GM12878 (cell line): ENCODE results near the gene TTLL11. TPM values are rescaled to one million over a fixed set of nuclear protein-coding genes. Genes with fewer than 3 reads are reported as not detected.

Source experiments
- ATAC-seq: fragments of 200-7000 bp; cut with Tn5 transposase; 3 replicates; pipeline ENCODE4 v1.9.1; 2020; ENCODE audit warnings: mild to moderate bottlenecking, moderate library complexity
- BruUV-seq: library from RNA; stranded (reverse); fragments of 400-500 nt; replicated peaks from 2 replicates; lab custom pipeline; 2021; lab: Mats Ljungman, UMichigan
- CTCF ChIA-PET: fragments of 300-600 bp; sonication (Branson Sonifier 250); formaldehyde crosslinking; extraction: SDS; loops from one replicate; lab custom pipeline; 2021; ENCODE audit warnings: inconsistent platforms; lab: Yijun Ruan, JAX
- POLR2A ChIA-PET: fragments of 350-600 bp; formaldehyde crosslinking; extraction: SDS; loops from one replicate; lab custom pipeline; 2021; ENCODE audit warnings: inconsistent platforms; lab: Charles Lee
- RAD21 ChIA-PET: fragments of 300-600 bp; sonication (Branson Sonifier 250); formaldehyde crosslinking; loops from one replicate; lab custom pipeline; 2023; ENCODE audit warnings: antibody characterized with exemption; ENCODE audit not compliant: unreplicated experiment; lab: Charles Lee
- SMC1A ChIA-PET: fragments of 300-600 bp; sonication (Branson Sonifier 250); formaldehyde crosslinking; loops from one replicate; lab custom pipeline; 2023; ENCODE audit not compliant: unreplicated experiment, uncharacterized antibody; lab: Charles Lee
- DNase-seq: peaks from one replicate; pipeline ENCODE4 v3.0.0-alpha.2; 2011; ENCODE audit warnings: low read depth, low spot score
- FAIRE-seq: peaks from 3 replicates; lab custom pipeline; 2011; peaks lifted over from hg19 to GRCh38; lab: Jason Lieb, UNC
- H2AFZ ChIP-seq: 2 replicates; pipeline ENCODE4 v1.6.0; 2011; ENCODE audit warnings: low read depth, low read length, control low read depth; ENCODE audit not compliant: control insufficient read depth
- H3K27ac ChIP-seq: 2 replicates; pipeline ENCODE4 v1.5.1; 2011; ENCODE audit warnings: control low read depth; ENCODE audit not compliant: control insufficient read depth, insufficient read depth
- H3K27me3 ChIP-seq, 2 experiments: replicated peaks in 1 of 2; 2 replicates each; pipeline versions ENCODE4 v1.6.0 to v1.6.1; 2011; ENCODE audit warnings: low read length in 1 of 2; ENCODE audit not compliant: control insufficient read depth in 2 of 2, insufficient read depth in 2 of 2
- H3K36me3 ChIP-seq, 2 experiments: 2 replicates each; pipeline ENCODE4 v1.5.1; 2011; ENCODE audit warnings: low read length in 1 of 2; ENCODE audit not compliant: control insufficient read depth in 2 of 2, insufficient read depth in 2 of 2
- H3K4me1 ChIP-seq: 2 replicates; pipeline ENCODE4 v1.6.1; 2011; ENCODE audit warnings: mild to moderate bottlenecking, low read length, moderate library complexity, mixed read lengths; ENCODE audit not compliant: control insufficient read depth, insufficient read depth
- H3K4me2 ChIP-seq: 2 replicates; pipeline ENCODE4 v1.6.0; 2011; ENCODE audit warnings: control low read depth; ENCODE audit not compliant: control insufficient read depth, insufficient read depth
- H3K4me3 ChIP-seq: fragments of 200-600 bp; sonication (generic); 2 replicates; pipeline ENCODE4 v1.5.1; 2016
- H3K79me2 ChIP-seq: 2 replicates; pipeline ENCODE4 v1.6.0; 2011; ENCODE audit warnings: low read length; ENCODE audit not compliant: control insufficient read depth, insufficient read depth
- H3K9ac ChIP-seq: 2 replicates; pipeline ENCODE4 v1.8.0; 2011; ENCODE audit warnings: low read length, control low read depth, mixed read lengths; ENCODE audit not compliant: control insufficient read depth, insufficient read depth
- H3K9me3 ChIP-seq: replicated peaks from 3 replicates; pipeline ENCODE4 v1.5.1; 2011; ENCODE audit warnings: mild to moderate bottlenecking, low read length; ENCODE audit not compliant: control insufficient read depth, insufficient read depth
- H4K20me1 ChIP-seq: 2 replicates; pipeline ENCODE4 v1.6.0; 2011; ENCODE audit not compliant: control insufficient read depth, insufficient read depth
- BCL3 ChIP-seq: IDR thresholded peaks from 2 replicates; pipeline ENCODE4 v1.6.1; 2011; ENCODE audit warnings: borderline replicate concordance, low read depth, mild to moderate bottlenecking, moderate library complexity, low read length; ENCODE audit not compliant: insufficient read depth, poor library complexity, severe bottlenecking
- FOXK2 ChIP-seq: fragments of 450-650 bp; IDR thresholded peaks from 2 replicates; pipeline ENCODE4 v1.6.1; 2017; ENCODE audit warnings: mild to moderate bottlenecking, moderate library complexity
- KAT2A ChIP-seq: conservative IDR thresholded peaks from 2 replicates; pipeline ENCODE4 v1.6.1; 2011; ENCODE audit warnings: low read depth, low read length; ENCODE audit not compliant: control insufficient read depth
- RFX5 ChIP-seq: IDR thresholded peaks from 2 replicates; pipeline ENCODE4 v1.6.1; 2011; ENCODE audit warnings: low read depth, low read length, improper control_type of control experiment
- WGBS: methylation state at CpG from one replicate; pipeline ENCODE4 v1.1.6; 2016; ENCODE audit warnings: low lambda C conversion rate; ENCODE audit not compliant: insufficient replicate concordance, insufficient coverage; ENCODE audit errors: missing lambda C conversion rate; 5-methylcytosine and 5-hydroxymethylcytosine counted together
- in situ Hi-C: fragments of 300-500 bp; cut with MboI; formaldehyde crosslinking; loops from 9 replicates; pipeline ENCODE4 v1.14.3; 2018; ENCODE audit warnings: mixed read lengths
- intact Hi-C: fragments of 100-400 bp; cut with micrococcal nuclease; formaldehyde crosslinking; loops from one replicate; pipeline ENCODE4 v1.14.2; 2022; ENCODE audit not compliant: unreplicated experiment
- polyA plus RNA-seq, 11 experiments: library from polyadenylated mRNA; depleted of rRNA in 4 of 11; unstranded in 6 of 11; stranded (reverse) in 5 of 11; fragments of >200 nt; fragmentation: Nextera tagmentation in 4 of 11; fragmentation: Illumina TruSeq in 1 of 11; extraction: Ambion mirVana in 4 of 11; extraction: Trizol in 1 of 11; gene quantifications; 1 replicate in 1 of 11; 2 replicates in 10 of 11; pipeline versions ENCODE4 v1.2.1 to v1.2.3, GENCODE V29; 2011 to 2016; ENCODE audit warnings: inconsistent platforms in 2 of 11, missing spikeins in 2 of 11, low read depth in 1 of 11
- total RNA-seq, 4 experiments: library from RNA; depleted of rRNA in 3 of 4; stranded (reverse); fragments of >200 nt in 3 of 4; fragmentation: Illumina TruSeq in 1 of 4; extraction: Trizol in 1 of 4; gene quantifications; 2 replicates each; pipeline versions ENCODE4 v1.2.1 to v1.2.3, GENCODE V29; 2013 to 2021

The TTLL11 gene
- total and polyA plus RNA-seq, 10 of the 15 experiments (the other 5 are each of a cell fraction or from before 2014, with no cell fraction given) = 1.2 to 3.7 (median 2.9) TPM

- 42% methylated on average over 7 of the region's 7 CpGs for WGBS
- Histone ChIP-seq H3K9me3 (no peaks in the 10 kb centered on the region), H3K4me1 (no peaks in the 10 kb centered on the region), H2AFZ (no peak overlapping the region), H4K20me1 (no peaks in the 10 kb centered on the region), H3K27me3 (no peaks in the 10 kb centered on the region), H3K36me3 (no peaks in the 10 kb centered on the region), H3K4me3 (no peak overlapping the region), H3K79me2 (no peaks in the 10 kb centered on the region), H3K9ac (no peak overlapping the region), H3K4me2 (no peak overlapping the region), H3K27ac (no peak overlapping the region)
- intact Hi-C loops (no loop called here), in situ Hi-C loops (no loop called here)
- BruUV-seq = no TSS peak
- SMC1A ChIA-PET = no interaction called here
- TF ChIP-seq KAT2A (no peak), RFX5 (no peak), BCL3 (no peak), FOXK2 (no peak)
- ATAC-seq (no peak), FAIRE-seq (no peak), DNase-seq (no peak)
- POLR2A ChIA-PET = no interaction called here
- CTCF ChIA-PET = interaction anchor here (2.2 to 3.9 kb wide), 2 partner anchors 12 kb away, joined by 8 to 20 read pairs; no protein-coding TSS in a partner anchor
- RAD21 ChIA-PET = interaction anchor here (0.7 to 0.9 kb wide), 2 partner anchors 11 to 240 kb away, joined by 3 read pairs; no protein-coding TSS in a partner anchor
Observed at GRCh38 chr9:122110100-122110833, 17.2 kb upstream of the TTLL11 start.
